Stimulated activated naive CD8-positive, alpha-beta T cell treated with anti-CD3 and anti-CD28 coated beads, Interleukin-15, amount 100 ng/mL, for 72 hours (primary cell): Measurements from ENCODE around the gene ANKFY1.

Experiments used
- ATAC-seq: fragments of 150-1000 bp; cut with Tn5 transposase; 2 replicates; pipeline ENCODE4 v1.10.0; 2021; ENCODE audit warnings: mild to moderate bottlenecking, moderate library complexity
- DNase-seq, 2 donors: peaks; one replicate each; pipeline ENCODE4 v3.0.0; 2021 to 2022
- H3K27ac Mint-ChIP-seq, 2 donors: one replicate each; pipeline ENCODE4 v1.8.0; 2022; ENCODE audit warnings: mild to moderate bottlenecking in 2 of 2, mixed read lengths in 2 of 2, moderate library complexity in 2 of 2
- H3K27me3 Mint-ChIP-seq: one replicate; pipeline ENCODE4 v1.8.0; 2022; ENCODE audit warnings: mixed read lengths
- H3K4me1 Mint-ChIP-seq: one replicate; pipeline ENCODE4 v1.8.0; 2022; ENCODE audit warnings: mild to moderate bottlenecking, mixed read lengths
- H3K4me3 Mint-ChIP-seq, 2 donors: one replicate each; pipeline ENCODE4 v1.8.0; 2022; ENCODE audit warnings: mild to moderate bottlenecking in 2 of 2, mixed read lengths in 2 of 2, moderate library complexity in 1 of 2
- H3K9me3 Mint-ChIP-seq, 2 donors: one replicate each; pipeline ENCODE4 v1.8.0; 2022; ENCODE audit warnings: mixed read lengths in 2 of 2

ANKFY1 gene

DNA sequence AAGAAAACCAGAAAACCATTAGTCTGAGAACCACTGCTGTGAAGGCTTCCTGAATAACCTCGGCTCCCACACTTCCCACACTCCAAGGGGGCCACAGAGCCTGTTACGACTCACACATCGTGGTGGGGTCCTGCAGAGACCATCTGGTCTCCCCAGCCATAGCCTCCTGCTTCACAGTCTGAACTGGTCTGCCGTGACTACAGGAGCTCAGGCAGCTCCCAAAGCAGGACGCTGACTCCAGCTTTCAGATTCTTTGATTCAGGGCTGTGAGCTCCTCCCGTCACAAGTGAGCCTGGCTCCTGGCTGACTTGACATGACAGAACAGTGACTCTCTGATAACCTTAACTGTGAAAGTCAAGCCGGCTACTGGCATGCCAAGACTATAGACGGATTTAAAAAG lies 83.0 kb downstream of the ANKFY1 start:
- Mint-ChIP-seq H3K27me3 (no peaks in the 10 kb centered on the region), H3K4me1 (peaks cover 28% of the 10 kb centered on the region), H3K9me3 (no peaks in the 10 kb centered on the region), H3K27ac (no peak overlapping the region), H3K4me3 (no peak overlapping the region)
- ATAC-seq (no peak), DNase-seq (no peak)

DNA sequence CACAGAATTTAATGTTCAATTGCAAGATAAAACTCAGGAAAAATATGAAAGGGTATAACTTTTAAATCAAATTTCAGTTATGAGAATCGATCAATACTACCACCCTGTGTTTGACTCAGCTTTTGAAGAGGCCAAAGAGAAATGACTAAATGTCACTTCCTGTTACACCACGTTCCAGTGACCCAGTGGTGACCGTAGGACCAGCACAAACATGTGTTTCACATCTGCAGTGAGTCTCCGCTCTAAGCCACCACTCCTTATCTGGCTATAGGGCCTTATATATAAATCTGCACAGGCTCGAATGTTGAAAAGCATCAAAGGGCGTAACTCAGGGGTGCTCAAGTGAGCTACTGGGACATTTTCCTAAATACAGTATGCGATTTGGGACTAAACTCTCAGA lies 84.7 kb downstream of the ANKFY1 start:
- no peak overlapping the region for H3K27ac Mint-ChIP-seq
- H3K27me3 Mint-ChIP-seq = no peaks in the 10 kb centered on the region
- ATAC-seq (no peak), DNase-seq (no peak)
- H3K4me1 Mint-ChIP-seq = peaks cover 45% of the 10 kb centered on the region
- no peak overlapping the region for H3K4me3 Mint-ChIP-seq
- no peaks in the 10 kb centered on the region for H3K9me3 Mint-ChIP-seq

GRCh38 chr17:4178651-4179050 lies 85.1 kb downstream of the ANKFY1 start:
- H3K4me1 Mint-ChIP-seq = peaks cover 49% of the 10 kb centered on the region
- no peak overlapping the region for H3K4me3 Mint-ChIP-seq
- DNase-seq (no peak), ATAC-seq (no peak)
- no peaks in the 10 kb centered on the region for H3K27me3 Mint-ChIP-seq
- H3K27ac Mint-ChIP-seq = no peak overlapping the region
- H3K9me3 Mint-ChIP-seq = no peaks in the 10 kb centered on the region

- Mint-ChIP-seq H3K9me3 (no peaks in the 10 kb centered on the region), H3K4me3 (peak overlapping the region in 1 of 2 donors; percentile 45), H3K27ac (no peak overlapping the region), H3K27me3 (no peaks in the 10 kb centered on the region), H3K4me1 (peaks cover 50% of the 10 kb centered on the region)
- DNase-seq = no peak
- no peak for ATAC-seq
Observed at GRCh38 chr17:4177806-4178205, 86.0 kb downstream of the ANKFY1 start.

- peak overlapping the region; percentile 83 to 86 for H3K4me3 Mint-ChIP-seq
- H3K27ac Mint-ChIP-seq = peak overlapping the region; percentile 81 to 97
- peak; percentile 65 for ATAC-seq
- peak in 1 of 2 donors; percentile 37 for DNase-seq
- no peaks in the 10 kb centered on the region for H3K27me3 Mint-ChIP-seq
- H3K4me1 Mint-ChIP-seq = peaks cover 50% of the 10 kb centered on the region
- H3K9me3 Mint-ChIP-seq = no peaks in the 10 kb centered on the region
Observed at GRCh38 chr17:4176808-4177472, 86.8 kb downstream of the ANKFY1 start.

DNA sequence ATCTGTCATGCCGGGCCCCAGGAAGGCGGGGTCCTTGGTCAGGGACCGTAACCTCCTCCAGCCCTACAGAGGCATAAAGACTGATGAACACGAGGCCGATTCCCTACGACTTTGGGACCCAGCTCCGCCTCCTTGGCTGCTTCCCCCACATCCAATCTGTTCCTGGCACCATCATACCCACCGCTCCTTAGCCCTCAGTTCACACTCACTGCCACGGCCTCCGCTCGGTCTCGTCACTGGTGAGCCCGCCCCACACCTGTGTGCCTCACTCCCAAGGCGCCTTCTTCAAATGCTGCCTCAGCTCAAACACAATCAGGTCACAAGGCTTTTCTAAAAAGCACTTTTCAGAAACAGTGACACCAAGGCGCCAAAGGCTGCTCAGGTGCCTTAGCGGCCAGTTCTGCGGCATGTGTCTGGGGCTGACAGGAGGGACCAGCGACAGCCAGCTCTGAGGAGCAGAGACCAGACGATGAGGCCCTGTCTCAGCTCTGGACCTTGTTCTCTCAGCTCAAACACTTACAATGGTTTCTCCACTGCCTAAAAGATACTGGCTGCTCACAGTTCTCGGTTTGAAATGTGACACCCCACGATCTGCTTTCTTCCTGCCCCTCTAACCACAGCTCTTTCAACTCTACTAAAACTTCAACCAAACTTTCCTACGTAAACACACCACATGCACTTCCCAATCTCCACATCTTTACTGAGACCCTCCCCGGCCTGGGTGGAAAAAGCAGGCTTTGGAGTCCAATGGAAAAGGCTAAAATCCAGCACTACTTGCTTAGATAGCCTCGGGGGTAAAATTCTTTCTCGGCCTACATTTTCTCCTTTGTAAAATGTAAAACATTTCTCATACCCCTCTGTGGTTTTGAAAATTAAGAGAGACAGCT lies 87.6 kb downstream of the ANKFY1 start:
- Mint-ChIP-seq H3K27ac (peak overlapping the region; percentile 81 to 97), H3K4me1 (peaks cover 50% of the 10 kb centered on the region), H3K4me3 (peak overlapping the region; percentile 83 to 86), H3K9me3 (no peaks in the 10 kb centered on the region), H3K27me3 (no peaks in the 10 kb centered on the region)
- DNase-seq (peak; percentile 32 to 36), ATAC-seq (peak; percentile 89)

GRCh38 chr17:4174556-4174955 lies 89.2 kb downstream of the ANKFY1 start:
- Mint-ChIP-seq H3K27me3 (no peaks in the 10 kb centered on the region), H3K4me1 (peaks cover 50% of the 10 kb centered on the region), H3K9me3 (no peaks in the 10 kb centered on the region), H3K27ac (peak overlapping the region; percentile 68 to 74), H3K4me3 (no peak overlapping the region)
- ATAC-seq = no peak
- DNase-seq = no peak

GRCh38 chr17:4173781-4174180 lies 90.0 kb downstream of the ANKFY1 start:
- peak overlapping the region in 1 of 2 donors; percentile 68 for H3K27ac Mint-ChIP-seq
- no peak overlapping the region for H3K4me3 Mint-ChIP-seq

DNA sequence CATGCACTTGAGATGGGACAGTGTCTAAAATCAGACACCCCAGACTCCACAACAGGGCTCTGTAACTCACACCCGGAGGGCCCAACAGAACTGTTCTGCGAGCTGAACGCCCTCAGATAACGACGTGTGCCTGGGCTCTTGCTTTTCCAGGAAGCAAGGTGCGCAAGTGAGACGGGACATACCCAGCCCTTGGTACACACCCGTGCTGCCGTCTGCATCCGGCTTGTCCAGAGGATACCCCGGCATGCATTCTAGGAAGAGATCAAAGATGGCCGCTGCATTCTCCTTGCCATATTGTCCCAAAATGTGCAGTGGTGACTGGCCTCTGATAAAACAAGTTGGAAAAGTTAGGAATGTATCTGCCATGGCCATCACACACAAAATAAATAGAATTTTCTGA lies 91.4 kb downstream of the ANKFY1 start:
- Mint-ChIP-seq H3K4me3 (no peak overlapping the region), H3K27me3 (no peaks in the 10 kb centered on the region), H3K27ac (peak overlapping the region; percentile 15 to 27), H3K9me3 (no peaks in the 10 kb centered on the region), H3K4me1 (peaks cover 44% of the 10 kb centered on the region)
- DNase-seq (no peak), ATAC-seq (no peak)

More at GRCh38 chr17:4173781-4174180, 90.0 kb downstream of the ANKFY1 start:
- no peak for ATAC-seq
- H3K4me1 Mint-ChIP-seq = peaks cover 50% of the 10 kb centered on the region
- no peaks in the 10 kb centered on the region for H3K27me3 Mint-ChIP-seq
- no peaks in the 10 kb centered on the region for H3K9me3 Mint-ChIP-seq
- no peak for DNase-seq

DNA sequence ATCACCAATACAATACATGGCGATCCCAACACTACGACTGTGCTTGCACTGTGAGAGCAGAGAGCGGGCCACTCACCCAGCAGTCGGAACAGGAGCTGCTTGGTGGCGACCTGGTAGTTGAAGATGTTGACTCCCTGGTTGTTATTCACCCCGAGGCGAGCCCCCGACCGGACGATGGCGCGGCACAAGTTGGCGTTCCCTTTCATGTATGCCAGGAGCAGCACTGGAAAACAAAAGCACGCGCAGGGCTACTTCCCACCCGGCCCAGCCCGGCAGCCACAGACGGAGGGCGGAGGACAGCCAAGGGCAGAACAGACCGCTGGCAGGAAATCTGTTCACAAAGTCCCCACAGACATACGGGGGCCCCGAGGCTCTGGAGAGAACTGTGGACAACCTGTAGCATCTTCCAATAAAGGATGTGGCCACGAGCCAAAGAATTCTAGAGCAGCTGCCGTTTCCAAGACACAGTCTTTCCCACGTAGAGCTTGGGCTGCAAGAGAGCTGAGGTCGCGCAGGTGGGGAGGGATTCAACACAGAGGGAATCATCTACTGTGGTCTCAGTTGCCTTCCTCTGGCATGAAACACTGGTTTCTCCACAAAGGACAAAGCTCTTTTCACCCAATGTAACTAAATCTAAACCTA lies 93.0 kb downstream of the ANKFY1 start:
- Mint-ChIP-seq H3K27me3 (no peaks in the 10 kb centered on the region), H3K27ac (no peak overlapping the region), H3K9me3 (no peaks in the 10 kb centered on the region), H3K4me1 (peaks cover 31% of the 10 kb centered on the region), H3K4me3 (no peak overlapping the region)
- DNase-seq (no peak), ATAC-seq (no peak)

- Mint-ChIP-seq H3K27ac (peak overlapping the region; percentile 31 to 78), H3K4me3 (no peak overlapping the region), H3K27me3 (no peaks in the 10 kb centered on the region), H3K4me1 (peaks cover 9% of the 10 kb centered on the region), H3K9me3 (no peaks in the 10 kb centered on the region)
- no peak for DNase-seq
- no peak for ATAC-seq
Observed at GRCh38 chr17:4167786-4168185, 96.0 kb downstream of the ANKFY1 start.

DNA sequence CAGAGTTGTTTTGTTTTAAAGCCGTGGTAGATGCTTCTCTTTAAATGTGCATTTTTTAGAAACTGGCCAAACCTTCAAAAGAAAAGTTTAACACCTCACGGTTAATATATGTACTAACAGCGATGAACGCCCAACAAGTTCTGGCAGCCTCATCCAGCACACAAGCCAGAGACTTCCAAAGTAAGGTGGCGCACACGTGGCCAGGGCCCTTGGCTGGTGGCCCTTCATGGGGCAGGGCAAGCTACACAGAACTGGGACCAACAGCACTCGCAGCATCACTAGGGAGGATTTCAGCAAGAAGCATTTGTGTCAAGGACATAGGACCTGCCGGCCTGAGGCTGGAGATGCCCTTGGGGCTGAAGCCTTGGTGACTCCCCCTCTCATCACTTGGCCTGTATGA lies 97.4 kb downstream of the ANKFY1 start:
- Mint-ChIP-seq H3K27ac (no peak overlapping the region), H3K4me1 (peaks cover 9% of the 10 kb centered on the region), H3K4me3 (no peak overlapping the region), H3K9me3 (no peaks in the 10 kb centered on the region), H3K27me3 (no peaks in the 10 kb centered on the region)
- ATAC-seq (no peak), DNase-seq (no peak)

DNA sequence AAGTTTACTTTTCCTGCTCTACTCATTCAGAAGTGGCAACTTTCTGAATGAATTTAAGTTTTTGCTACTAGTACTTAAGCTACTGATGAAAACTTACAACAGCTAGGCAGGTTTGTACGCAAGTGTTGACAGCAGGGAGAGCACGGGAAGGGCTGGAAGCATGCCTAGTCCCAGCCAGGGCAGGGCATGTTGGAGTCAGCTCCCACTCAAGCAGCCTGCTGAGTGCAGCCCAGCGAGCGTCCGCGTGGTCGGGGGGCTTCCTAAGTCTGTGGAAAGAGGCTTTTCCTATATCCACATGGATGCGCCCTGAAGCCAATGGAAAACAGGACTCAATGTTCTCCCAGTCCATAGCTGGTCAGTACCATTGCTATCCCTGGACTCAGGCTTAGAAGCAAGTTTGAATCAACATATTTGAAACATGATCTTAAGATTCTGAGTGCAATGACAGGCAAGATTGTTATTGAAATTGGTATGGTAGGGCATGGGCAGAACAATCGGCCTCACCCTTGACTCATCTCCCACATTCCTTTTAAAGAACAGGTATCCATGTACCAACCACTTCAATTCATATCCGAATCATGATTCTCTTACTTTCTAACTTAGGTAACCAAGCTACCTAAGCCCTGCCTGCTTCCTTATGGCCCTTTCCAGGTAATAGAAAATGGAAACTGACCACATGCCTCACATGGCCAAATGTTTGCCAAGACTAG lies 98.3 kb downstream of the ANKFY1 start:
- no peaks in the 10 kb centered on the region for H3K9me3 Mint-ChIP-seq
- ATAC-seq = no peak
- H3K4me1 Mint-ChIP-seq = peaks cover 9% of the 10 kb centered on the region

DNA sequence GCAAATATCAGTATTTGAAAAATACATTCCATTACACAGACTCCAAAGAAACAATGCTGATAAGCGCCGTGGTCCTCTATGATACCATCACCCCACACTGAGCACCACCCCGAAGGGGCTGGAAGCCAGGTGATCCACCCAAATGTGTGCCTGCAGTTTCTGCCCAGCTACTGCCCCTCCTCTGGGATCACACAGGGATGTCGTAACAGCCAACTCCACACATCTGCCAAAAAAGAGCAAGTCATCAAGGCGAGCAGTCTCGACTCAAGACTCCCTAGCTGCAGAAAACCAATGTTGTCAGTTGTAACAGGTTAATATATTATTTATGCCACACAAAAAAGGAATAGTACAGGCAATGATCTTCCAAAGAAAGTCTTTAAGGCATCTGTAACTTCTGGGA lies 99.8 kb downstream of the ANKFY1 start:
- peak overlapping the region in 1 of 2 donors; percentile 26 for H3K27ac Mint-ChIP-seq
- H3K27me3 Mint-ChIP-seq = no peaks in the 10 kb centered on the region
- no peaks in the 10 kb centered on the region for H3K9me3 Mint-ChIP-seq
- DNase-seq = no peak
- no peak overlapping the region for H3K4me3 Mint-ChIP-seq
- no peak for ATAC-seq
- peaks cover 9% of the 10 kb centered on the region for H3K4me1 Mint-ChIP-seq

More for the DNA sequence above, 98.3 kb downstream of the ANKFY1 start:
- Mint-ChIP-seq H3K4me3 (no peak overlapping the region), H3K27me3 (no peaks in the 10 kb centered on the region), H3K27ac (no peak overlapping the region)
- no peak for DNase-seq

GRCh38 chr17:4162775-4163466 lies 100.9 kb downstream of the ANKFY1 start:
- ATAC-seq (no peak), DNase-seq (no peak)

More at GRCh38 chr17:4162775-4163466, 100.9 kb downstream of the ANKFY1 start:
- peaks cover 9% of the 10 kb centered on the region for H3K4me1 Mint-ChIP-seq
- no peak overlapping the region for H3K4me3 Mint-ChIP-seq
- no peaks in the 10 kb centered on the region for H3K27me3 Mint-ChIP-seq
- H3K9me3 Mint-ChIP-seq = no peaks in the 10 kb centered on the region
- H3K27ac Mint-ChIP-seq = no peak overlapping the region
